GM21515 (cell line): ENCODE data around the gene ITGB8.

Experiments
- ATAC-seq: cut with Tn5 transposase; IDR thresholded peaks from one replicate; pipeline ENCODE4 v1.9.1; 2021; ENCODE audit not compliant: unreplicated experiment

The ITGB8 gene

GRCh38 chr7:20331910-20332813 lies 1.5 kb downstream of the ITGB8 start:
- ATAC-seq, result no peak

- ATAC-seq, result no peak
Measured at GRCh38 chr7:20338285-20338684, 7.6 kb downstream of the ITGB8 start.

- no peak for ATAC-seq
Measured at GRCh38 chr7:20340839-20341238, 10.1 kb downstream of the ITGB8 start.

GRCh38 chr7:20343205-20343604 lies 12.5 kb downstream of the ITGB8 start:
- no peak for ATAC-seq

GRCh38 chr7:20343941-20344340 lies 13.2 kb downstream of the ITGB8 start:
- ATAC-seq, result no peak

- no peak for ATAC-seq
Measured at GRCh38 chr7:20344396-20344795, 13.7 kb downstream of the ITGB8 start.

GRCh38 chr7:20346577-20346976 lies 15.9 kb downstream of the ITGB8 start:
- no peak for ATAC-seq

GRCh38 chr7:20347680-20348079 lies 17.0 kb downstream of the ITGB8 start:
- no peak for ATAC-seq

- no peak for ATAC-seq
Measured at GRCh38 chr7:20348125-20348807, 17.6 kb downstream of the ITGB8 start.

- no peak for ATAC-seq
Measured at GRCh38 chr7:20350518-20350951, 19.8 kb downstream of the ITGB8 start.

- no peak for ATAC-seq
Measured at GRCh38 chr7:20350996-20351692, 20.4 kb downstream of the ITGB8 start.

- ATAC-seq, result no peak
Measured at GRCh38 chr7:20351901-20352300, 21.2 kb downstream of the ITGB8 start.

GRCh38 chr7:20352573-20353306 lies 22.0 kb downstream of the ITGB8 start:
- ATAC-seq, result no peak

GRCh38 chr7:20354610-20355528 lies 24.2 kb downstream of the ITGB8 start:
- no peak for ATAC-seq

- ATAC-seq, result no peak
Measured at GRCh38 chr7:20358106-20358505, 27.4 kb downstream of the ITGB8 start.

- ATAC-seq, result no peak
Measured at GRCh38 chr7:20358762-20359282, 28.1 kb downstream of the ITGB8 start.

GRCh38 chr7:20359341-20359963 lies 28.8 kb downstream of the ITGB8 start:
- no peak for ATAC-seq

- ATAC-seq, result no peak
Measured at GRCh38 chr7:20362574-20363253, 32.0 kb downstream of the ITGB8 start.
